SU-DHL-6 (cell line): ENCODE data around the gene AIG1.

Experiments
- H2AFZ ChIP-seq: fragments of 200-600 bp; sonication (generic); 2 replicates; pipeline ENCODE4 v1.6.1; 2014; ENCODE audit warnings: low read depth, mild to moderate bottlenecking, moderate library complexity, mixed read lengths, antibody characterized with exemption, low read length; ENCODE audit not compliant: severe bottlenecking
- H3F3A ChIP-seq: fragments of 200-600 bp; shearing (Covaris generic); 2 replicates; pipeline ENCODE4 v1.6.0; 2016; ENCODE audit warnings: antibody characterized with exemption, mild to moderate bottlenecking; ENCODE audit not compliant: insufficient read depth
- H3K27ac ChIP-seq: fragments of 200-600 bp; sonication (generic); 2 replicates; pipeline ENCODE4 v1.5.1; 2016; ENCODE audit warnings: low read depth, mild to moderate bottlenecking, low read length, moderate library complexity, mixed read lengths
- H3K27me3 ChIP-seq: fragments of 200-600 bp; sonication (generic), shearing (Covaris generic); 2 replicates; pipeline ENCODE4 v1.6.0; 2014; ENCODE audit warnings: mild to moderate bottlenecking, low read length
- H3K36me3 ChIP-seq: fragments of 200-600 bp; sonication (generic); 2 replicates; pipeline ENCODE4 v1.6.1; 2014; ENCODE audit warnings: mild to moderate bottlenecking, low read length, mixed read lengths
- H3K4me2 ChIP-seq: fragments of 300-600, 200-600 bp; shearing (Covaris generic), sonication (generic); 2 replicates; pipeline ENCODE4 v1.6.0; 2014; ENCODE audit warnings: low read length, low read depth, mild to moderate bottlenecking; ENCODE audit not compliant: poor library complexity, severe bottlenecking
- H3K4me3 ChIP-seq: fragments of 200-600 bp; sonication (generic); 2 replicates; pipeline ENCODE4 v1.5.1; 2014; ENCODE audit warnings: antibody characterized with exemption, low read length, mild to moderate bottlenecking, mixed read lengths; ENCODE audit not compliant: insufficient read depth, poor library complexity, severe bottlenecking
- H3K79me2 ChIP-seq: fragments of 200-600 bp; sonication (generic); 2 replicates; pipeline ENCODE4 v1.6.1; 2014; ENCODE audit warnings: mild to moderate bottlenecking, low read length, moderate library complexity; ENCODE audit not compliant: insufficient read depth
- H3K9ac ChIP-seq: fragments of 200-600 bp; sonication (generic); 2 replicates; pipeline ENCODE4 v1.7.0; 2014; ENCODE audit warnings: mild to moderate bottlenecking, low read length
- H3K9me2 ChIP-seq: fragments of 200-600 bp; sonication (generic); replicated peaks from 2 replicates; pipeline ENCODE4 v1.6.1; 2014; ENCODE audit warnings: low read length; ENCODE audit not compliant: insufficient read depth
- H3K9me3 ChIP-seq: fragments of 200-600 bp; sonication (generic); 2 replicates; pipeline ENCODE4 v1.6.1; 2014; ENCODE audit warnings: low read length, mixed read lengths; ENCODE audit not compliant: insufficient read depth
- H4K20me1 ChIP-seq: fragments of 200-600 bp; sonication (generic); 2 replicates; pipeline ENCODE4 v1.6.1; 2014; ENCODE audit warnings: low read depth, mild to moderate bottlenecking, antibody characterized with exemption, low read length, moderate library complexity, mixed read lengths
- CTCF ChIP-seq: fragments of 200-600 bp; sonication (generic); IDR thresholded peaks from one replicate; pipeline ENCODE4 v1.5.1; 2017; ENCODE audit warnings: antibody characterized with exemption, mild to moderate bottlenecking, low read length, moderate library complexity; ENCODE audit not compliant: insufficient read depth, poor library complexity, severe bottlenecking
- EZH2phosphoT487 ChIP-seq: fragments of 200-600 bp; sonication (generic), shearing (Covaris generic); conservative IDR thresholded peaks from 2 replicates; pipeline ENCODE4 v1.6.1; 2018; ENCODE audit warnings: mild to moderate bottlenecking, antibody characterized with exemption, low read length, moderate library complexity, mixed read lengths

The AIG1 gene

GRCh38 chr6:143112084-143112768 lies 51.5 kb downstream of the AIG1 start:
- no peaks in the 10 kb centered on the region for H3K79me2 ChIP-seq
- H3K9me2 ChIP-seq = no peaks in the 10 kb centered on the region
- no peak overlapping the region for H3K9ac ChIP-seq
- H3K27ac ChIP-seq = no peak overlapping the region
- no peak overlapping the region for H3K4me3 ChIP-seq
- no peak overlapping the region for H3K4me2 ChIP-seq
- no peaks in the 10 kb centered on the region for H3K9me3 ChIP-seq
- H2AFZ ChIP-seq = no peak overlapping the region
- TF ChIP-seq EZH2phosphoT487 (no peak), CTCF (no peak)
- H3K27me3 ChIP-seq = no peaks in the 10 kb centered on the region
- no peaks in the 10 kb centered on the region for H4K20me1 ChIP-seq
- H3K36me3 ChIP-seq = no peaks in the 10 kb centered on the region
- no peaks in the 10 kb centered on the region for H3F3A ChIP-seq

- Histone ChIP-seq H3K36me3 (no peaks in the 10 kb centered on the region), H3K9ac (no peak overlapping the region), H3F3A (no peaks in the 10 kb centered on the region), H3K9me3 (no peaks in the 10 kb centered on the region), H3K27me3 (no peaks in the 10 kb centered on the region), H3K79me2 (no peaks in the 10 kb centered on the region), H4K20me1 (no peaks in the 10 kb centered on the region), H3K9me2 (no peaks in the 10 kb centered on the region), H2AFZ (no peak overlapping the region), H3K4me2 (no peak overlapping the region), H3K4me3 (no peak overlapping the region), H3K27ac (no peak overlapping the region)
- no peak for TF ChIP-seq EZH2phosphoT487
- no peak for TF ChIP-seq CTCF
Measured at GRCh38 chr6:143112837-143113236, 52.1 kb downstream of the AIG1 start.

- Histone ChIP-seq H3K27ac (no peak overlapping the region), H3K9me3 (no peaks in the 10 kb centered on the region), H3K9ac (no peak overlapping the region), H4K20me1 (no peaks in the 10 kb centered on the region), H3K4me2 (no peak overlapping the region), H3F3A (no peaks in the 10 kb centered on the region), H3K9me2 (no peaks in the 10 kb centered on the region), H3K36me3 (no peaks in the 10 kb centered on the region), H3K79me2 (no peaks in the 10 kb centered on the region), H3K27me3 (no peaks in the 10 kb centered on the region), H2AFZ (no peak overlapping the region), H3K4me3 (no peak overlapping the region)
- TF ChIP-seq EZH2phosphoT487 (no peak), CTCF (no peak)
Measured at GRCh38 chr6:143115728-143116127, 55.0 kb downstream of the AIG1 start.
